K562 (cell line): Measurements from ENCODE around the gene MID1IP1. TPM values are rescaled to one million over a fixed set of nuclear protein-coding genes. Genes with fewer than 3 reads are reported as not detected.

Source experiments
- CSDE1 ChIP-seq, 2 experiments: fragments of 450-650 bp; IDR thresholded peaks; 2 replicates each; pipeline ENCODE4 v1.6.1; 2016; ENCODE audit warnings: mild to moderate bottlenecking in 1 of 2
- CUX1 ChIP-seq: fragments of 200-800 bp; sonication (Bioruptor generic); IDR thresholded peaks from 2 replicates; pipeline ENCODE4 v1.6.1; 2016; ENCODE audit warnings: missing genetic modification characterization, missing compliant biosample characterization
- HCFC1 ChIP-seq: IDR thresholded peaks from 2 replicates; pipeline ENCODE4 v1.6.1; 2012; ENCODE audit warnings: low read depth, low read length, improper control_type of control experiment
- ILK ChIP-seq: fragments of 450-650 bp; IDR thresholded peaks from 2 replicates; pipeline ENCODE4 v1.6.1; 2016; ENCODE audit warnings: missing genetic modification characterization, low read depth, mild to moderate bottlenecking, missing compliant biosample characterization, moderate library complexity, borderline replicate concordance
- TBL1XR1 ChIP-seq, 2 experiments: IDR thresholded peaks; 2 replicates each; pipeline ENCODE4 v1.6.1; 2012; ENCODE audit warnings: improper control_type of control experiment in 2 of 2, low read length in 2 of 2, mild to moderate bottlenecking in 1 of 2
- UBTF ChIP-seq, 2 experiments: IDR thresholded peaks; 2 replicates each; pipeline ENCODE4 v1.6.1; 2012; ENCODE audit warnings: improper control_type of control experiment in 2 of 2, low read depth in 2 of 2, low read length in 2 of 2, borderline replicate concordance in 1 of 2
- ZBTB33 ChIP-seq: sonication (generic); formaldehyde crosslinking; IDR thresholded peaks from 2 replicates; pipeline ENCODE4 v1.8.1; 2023; ENCODE audit warnings: mild to moderate bottlenecking, missing genetic modification reagents
- ZBTB34 ChIP-seq: fragments of 250-450 bp; sonication (Bioruptor Pico); IDR thresholded peaks from 2 replicates; pipeline ENCODE4 v1.8.0; 2021; ENCODE audit warnings: mild to moderate bottlenecking, moderate library complexity
- ZNF140 ChIP-seq: fragments of 250-450 bp; sonication (Bioruptor Pico); IDR thresholded peaks from 2 replicates; pipeline ENCODE4 v1.8.0; 2021; ENCODE audit warnings: moderate library complexity, mild to moderate bottlenecking, inconsistent platforms
- ZNF239 ChIP-seq: fragments of 250-450 bp; sonication (Bioruptor Pico); IDR thresholded peaks from 2 replicates; pipeline ENCODE4 v1.4.0; 2020; ENCODE audit warnings: mild to moderate bottlenecking
- ZNF24 ChIP-seq: fragments of 450-650 bp; IDR thresholded peaks from 2 replicates; pipeline ENCODE4 v1.6.1; 2016
- ZNF395 ChIP-seq: fragments of 200-800 bp; sonication (Bioruptor generic); IDR thresholded peaks from 2 replicates; pipeline ENCODE4 v1.6.1; 2017; ENCODE audit warnings: missing genetic modification characterization, missing compliant biosample characterization
- ZNF778 ChIP-seq: fragments of 450-650 bp; formaldehyde crosslinking; IDR thresholded peaks from 2 replicates; pipeline ENCODE4 v1.4.0; 2020; ENCODE audit warnings: mild to moderate bottlenecking, moderate library complexity
- polyA plus RNA-seq, 8 experiments: library from polyadenylated mRNA; depleted of rRNA in 4 of 8; stranded (reverse) in 5 of 8; unstranded in 3 of 8; fragments of >200 nt; fragmentation: Nextera tagmentation in 2 of 8; fragmentation: Illumina TruSeq in 1 of 8; extraction: Ambion mirVana in 2 of 8; extraction: Trizol in 1 of 8; gene quantifications; 2 replicates each; pipeline versions ENCODE4 v1.2.1 to v1.2.3, GENCODE V29; 2011 to 2014; ENCODE audit warnings: inconsistent platforms in 1 of 8, missing spikeins in 1 of 8
- total RNA-seq, 7 experiments: library from RNA; depleted of rRNA in 6 of 7; stranded (reverse); fragments of >200 nt in 6 of 7; fragmentation: Illumina TruSeq in 2 of 7; extraction: Trizol in 2 of 7; gene quantifications; 2 replicates each; pipeline versions ENCODE4 v1.2.1 to v1.2.3, GENCODE V29; 2011 to 2021; ENCODE audit warnings: low replicate concordance in 1 of 7

MID1IP1 gene
- total and polyA plus RNA-seq, 9 of the 15 experiments (the other 6 are each of a cell fraction or from before 2014, with no cell fraction given), result 0.51 to 102 (median 27.5) TPM

- TF ChIP-seq UBTF (IDR thresholded peaks at IDR 0.05; ENCODE audit: borderline replicate concordance in 1 of 2, low read depth in 2 of 2, low read length in 2 of 2), result peak in 1 of 2 experiments; percentile 53; a peak in 1 of 4 replicates
- TF ChIP-seq HCFC1, result peak; percentile 13; the same call in 1 of the 2 replicates
- no peak for TF ChIP-seq TBL1XR1 (IDR thresholded peaks at IDR 0.05; ENCODE audit: low read length in 2 of 2)
- no peak for TF ChIP-seq ZNF140 (CRISPR knock-in tag)
- TF ChIP-seq ZBTB34 (CRISPR knock-in tag), result no peak
- TF ChIP-seq ZNF24, result no peak
- TF ChIP-seq CUX1 (CRISPR knock-in tag), result no peak
- TF ChIP-seq ZNF395, result no peak
- TF ChIP-seq ILK (tag), result no peak
- no peak for TF ChIP-seq ZNF239 (CRISPR knock-in tag)
- TF ChIP-seq ZNF778 (CRISPR knock-in tag), result no peak
- TF ChIP-seq ZBTB33 (CRISPR knock-in tag), result no peak
- no peak for TF ChIP-seq CSDE1 (IDR thresholded peaks at IDR 0.05)
These were observed 4.5 kb downstream of the MID1IP1 start (continued) for GRCh38 chrX:38805432-38806389.
